Lower leg skin (tissue), 3 donors: ENCODE data around the gene FCHSD1.

ENCODE experiments used
- CTCF ChIP-seq, 3 donors: fragments of 450-650 bp; IDR thresholded peaks; one replicate each; pipeline ENCODE4 v1.5.1; 2016; ENCODE audit warnings: antibody characterized with exemption in 3 of 3, mild to moderate bottlenecking in 3 of 3, moderate library complexity in 2 of 3
- POLR2A ChIP-seq, 2 donors: fragments of 450-650 bp; IDR thresholded peaks; one replicate each; pipeline ENCODE4 v1.6.1; 2016 to 2017; ENCODE audit warnings: antibody characterized with exemption in 2 of 2, mild to moderate bottlenecking in 1 of 2, moderate library complexity in 1 of 2

- TF ChIP-seq POLR2A (IDR thresholded peaks at IDR 0.05) (no peak), CTCF (IDR thresholded peaks at IDR 0.05) (no peak)
These were observed 45.5 kb downstream of the FCHSD1 start for GRCh38 chr5:141605523-141606277.
